CD14-positive monocyte (primary cell): ENCODE data around the gene USP11. TPM values are rescaled to one million over a fixed set of nuclear protein-coding genes. Genes with fewer than 3 reads are reported as not detected.

Experiments used
- DNase-seq, 3 donors: peaks; one replicate each; pipeline ENCODE4 v3.0.0-alpha.2; 2011 to 2022
- H2AFZ ChIP-seq: 2 replicates; pipeline ENCODE4 v1.6.0; 2012; ENCODE audit warnings: mild to moderate bottlenecking, low read depth, low read length, inconsistent platforms; ENCODE audit not compliant: insufficient read depth, poor library complexity, severe bottlenecking
- H3K27ac ChIP-seq, 2 donors: 1 replicate in 1 of 2; 2 replicates in 1 of 2; pipeline ENCODE4 v1.5.1; 2012 to 2013; ENCODE audit warnings: low read length in 2 of 2, control low read depth in 1 of 2, inconsistent platforms in 1 of 2, low read depth in 1 of 2, mild to moderate bottlenecking in 1 of 2
- H3K27me3 ChIP-seq, 2 donors: one replicate each; pipeline versions ENCODE4 v1.6.0 to v1.6.1; 2011 to 2013; ENCODE audit warnings: low read length in 2 of 2; ENCODE audit not compliant: control insufficient read depth in 2 of 2, insufficient read depth in 2 of 2
- H3K36me3 ChIP-seq, 2 donors: replicated peaks in 1 of 2; 1 replicate in 1 of 2; 2 replicates in 1 of 2; pipeline versions ENCODE4 v1.5.1 to v1.6.1; 2012 to 2013; ENCODE audit warnings: low read length in 2 of 2, control low read depth in 1 of 2, inconsistent platforms in 1 of 2, mild to moderate bottlenecking in 1 of 2; ENCODE audit not compliant: insufficient read depth in 2 of 2, control insufficient read depth in 1 of 2
- H3K4me1 ChIP-seq, 2 donors: 1 replicate in 1 of 2; 2 replicates in 1 of 2; pipeline versions ENCODE4 v1.5.1 to v1.6.1; 2012 to 2013; ENCODE audit warnings: low read length in 2 of 2, control low read depth in 1 of 2, inconsistent platforms in 1 of 2, mild to moderate bottlenecking in 1 of 2, moderate library complexity in 1 of 2; ENCODE audit not compliant: insufficient read depth in 2 of 2, control insufficient read depth in 1 of 2
- H3K4me2 ChIP-seq: replicated peaks from 2 replicates; pipeline ENCODE3; 2012; ENCODE audit warnings: low read length, moderate library complexity, mild to moderate bottlenecking; ENCODE audit not compliant: poor library complexity, severe bottlenecking; ENCODE audit errors: extremely low read depth
- H3K4me3 ChIP-seq, 3 experiments: fragments of 200-600 bp in 1 of 3; sonication (generic) in 1 of 3; replicated peaks in 1 of 3; 1 replicate in 2 of 3; 2 replicates in 1 of 3; pipeline ENCODE4 v1.5.1; 2011 to 2013; ENCODE audit warnings: low read length in 3 of 3, mild to moderate bottlenecking in 3 of 3, control low read depth in 2 of 3, low read depth in 2 of 3, inconsistent platforms in 1 of 3, moderate library complexity in 1 of 3
- H3K79me2 ChIP-seq: 2 replicates; pipeline ENCODE4 v1.6.0; 2012; ENCODE audit warnings: mild to moderate bottlenecking, control low read depth, inconsistent platforms, low read length, moderate library complexity; ENCODE audit not compliant: insufficient read depth
- H3K9ac ChIP-seq: 2 replicates; pipeline ENCODE4 v1.6.0; 2017; ENCODE audit warnings: low read length, mild to moderate bottlenecking; ENCODE audit not compliant: insufficient read depth, poor library complexity, severe bottlenecking
- H3K9me3 ChIP-seq, 2 donors: replicated peaks in 1 of 2; 1 replicate in 1 of 2; 2 replicates in 1 of 2; pipeline versions ENCODE4 v1.5.1 to v1.6.1; 2012 to 2013; ENCODE audit warnings: low read length in 2 of 2, control low read depth in 1 of 2; ENCODE audit not compliant: control insufficient read depth in 1 of 2, insufficient read depth in 1 of 2
- H4K20me1 ChIP-seq: 2 replicates; pipeline ENCODE4 v1.6.0; 2012; ENCODE audit warnings: mild to moderate bottlenecking, low read length, control low read depth, moderate library complexity; ENCODE audit not compliant: insufficient read depth
- H3K27ac Mint-ChIP-seq, 7 donors: one replicate each; pipeline ENCODE4 v1.8.0; 2020; ENCODE audit warnings: mild to moderate bottlenecking in 7 of 7, mixed read lengths in 7 of 7, moderate library complexity in 6 of 7, inconsistent platforms in 2 of 7
- H3K27me3 Mint-ChIP-seq, 3 donors: one replicate each; pipeline ENCODE4 v1.8.0; 2021 to 2022; ENCODE audit warnings: low read depth in 3 of 3, mild to moderate bottlenecking in 3 of 3, mixed read lengths in 3 of 3, moderate library complexity in 3 of 3, inconsistent platforms in 1 of 3
- H3K36me3 Mint-ChIP-seq, 2 donors: one replicate each; pipeline ENCODE4 v1.8.0; 2020; ENCODE audit warnings: mixed read lengths in 2 of 2, inconsistent platforms in 1 of 2, mild to moderate bottlenecking in 1 of 2
- H3K4me1 Mint-ChIP-seq: one replicate; pipeline ENCODE4 v1.8.0; 2020; ENCODE audit warnings: mild to moderate bottlenecking, mixed read lengths
- H3K4me3 Mint-ChIP-seq, 2 donors: one replicate each; pipeline ENCODE4 v1.8.0; 2020; ENCODE audit warnings: mild to moderate bottlenecking in 2 of 2, mixed read lengths in 2 of 2, moderate library complexity in 1 of 2
- H3K9me3 Mint-ChIP-seq, 7 donors: one replicate each; pipeline ENCODE4 v1.8.0; 2020 to 2022; ENCODE audit warnings: mixed read lengths in 7 of 7, mild to moderate bottlenecking in 6 of 7, moderate library complexity in 6 of 7, inconsistent platforms in 2 of 7
- CTCF ChIP-seq: fragments of 200-600 bp; IDR thresholded peaks from one replicate; pipeline ENCODE4 v1.8.0; 2022; ENCODE audit warnings: antibody characterized with exemption, mild to moderate bottlenecking
- WGBS: methylation state at CpG from one replicate; pipeline ENCODE4 v1.1.5; 2013; ENCODE audit warnings: missing lambda C conversion rate; ENCODE audit not compliant: insufficient coverage; 5-methylcytosine and 5-hydroxymethylcytosine counted together
- intact Hi-C, 2 donors: fragments of 100-400 bp; cut with micrococcal nuclease; formaldehyde crosslinking; loops; one replicate each; pipeline versions ENCODE4 v1.15.0 to v1.15.1; 2023
- polyA plus RNA-seq, 3 donors: library from polyadenylated mRNA; depleted of rRNA in 1 of 3; unstranded in 2 of 3; stranded (reverse) in 1 of 3; fragments of 300-500 nt in 2 of 3; fragments of >200 nt in 1 of 3; fragmentation: Illumina TruSeq in 2 of 3; gene quantifications; 1 replicate in 2 of 3; 2 replicates in 1 of 3; pipeline ENCODE4 v1.2.3, GENCODE V29; 2012 to 2021

Gene USP11
- polyA plus RNA-seq, 3 donors: 6.7 to 9.7 (median 8.8) TPM

GRCh38 chrX:47204970-47205369, 27.8 kb upstream of the USP11 start:
- Mint-ChIP-seq H3K4me1 (no peaks in the 10 kb centered on the region), H3K4me3 (no peak overlapping the region), H3K9me3 (peaks cover 0 to 4% (median 0%) of the 10 kb centered on the region in 7 donors), H3K27me3 (peaks cover 0 to 19% (median 0%) of the 10 kb centered on the region in 3 donors), H3K27ac (peak overlapping the region in 1 of 7 donors; percentile 70), H3K36me3 (peaks cover 85 to 99% of the 10 kb centered on the region in 2 donors)
- intact Hi-C loops: no loop called here
- H3K36me3 ChIP-seq: peaks cover 88 to 100% of the 10 kb centered on the region in 2 donors
- no peak overlapping the region for H3K4me2 ChIP-seq
- no peaks in the 10 kb centered on the region for H3K9me3 ChIP-seq
- no peaks in the 10 kb centered on the region for H3K27me3 ChIP-seq
- no peak for TF ChIP-seq CTCF
- no peaks in the 10 kb centered on the region for H3K4me1 ChIP-seq
- no peak overlapping the region for H2AFZ ChIP-seq
- no peak overlapping the region for H3K4me3 ChIP-seq
- no peak for DNase-seq
- peaks cover 10% of the 10 kb centered on the region for H3K79me2 ChIP-seq
- WGBS: no CpG with 5 or more reads among the region's 5 CpGs
- H3K9ac ChIP-seq: no peak overlapping the region
- no peak overlapping the region for H3K27ac ChIP-seq
- peaks cover 77% of the 10 kb centered on the region for H4K20me1 ChIP-seq

GRCh38 chrX:47206316-47206715, 26.5 kb upstream of the USP11 start:
- no peak overlapping the region for H3K4me3 ChIP-seq
- H3K27ac ChIP-seq: no peak overlapping the region
- DNase-seq: no peak
- Mint-ChIP-seq H3K4me1 (no peaks in the 10 kb centered on the region), H3K4me3 (no peak overlapping the region), H3K27me3 (peaks cover 0 to 20% (median 0%) of the 10 kb centered on the region in 3 donors), H3K9me3 (peaks cover 0 to 4% (median 0%) of the 10 kb centered on the region in 7 donors), H3K36me3 (peaks cover 84 to 99% of the 10 kb centered on the region in 2 donors), H3K27ac (no peak overlapping the region)
- H3K27me3 ChIP-seq: no peaks in the 10 kb centered on the region
- WGBS: no CpG with 5 or more reads among the region's 3 CpGs
- no peaks in the 10 kb centered on the region for H3K9me3 ChIP-seq
- peaks cover 88 to 100% of the 10 kb centered on the region in 2 donors for H3K36me3 ChIP-seq
- no peaks in the 10 kb centered on the region for H3K4me1 ChIP-seq
- TF ChIP-seq CTCF: no peak
- peaks cover 76% of the 10 kb centered on the region for H4K20me1 ChIP-seq
- peaks cover 7% of the 10 kb centered on the region for H3K79me2 ChIP-seq
- no peak overlapping the region for H2AFZ ChIP-seq
- no peak overlapping the region for H3K9ac ChIP-seq
- no peak overlapping the region for H3K4me2 ChIP-seq
- intact Hi-C loops: no loop called here
